Cardiac muscle cell (in vitro differentiated cells and primary cell): ENCODE results near the gene PDZD2. TPM values are rescaled to one million over a fixed set of nuclear protein-coding genes. Genes with fewer than 3 reads are reported as not detected.

ENCODE experiments used
- DNase-seq, 2 donors: peaks; one replicate each; pipeline versions ENCODE4 v3.0.0 to v3.0.0-alpha.2; 2010 to 2017; ENCODE audit warnings: low read depth in 1 of 2, low spot score in 1 of 2
- H3K27ac ChIP-seq: fragments of 200-600 bp; sonication (generic); 2 replicates; pipeline ENCODE4 v1.5.1; 2016
- H3K27me3 ChIP-seq: fragments of 200-600 bp; sonication (generic); 2 replicates; pipeline ENCODE4 v1.6.0; 2016; ENCODE audit warnings: control low read depth
- H3K36me3 ChIP-seq: fragments of 200-600 bp; sonication (generic); 2 replicates; pipeline ENCODE4 v1.5.1; 2016; ENCODE audit warnings: control low read depth
- H3K4me1 ChIP-seq: fragments of 200-600 bp; sonication (generic); 2 replicates; pipeline ENCODE4 v1.8.1; 2017; ENCODE audit warnings: low read depth, mild to moderate bottlenecking, mixed run types
- H3K4me3 ChIP-seq: fragments of 200-600 bp; sonication (generic); 2 replicates; pipeline ENCODE4 v1.5.1; 2016; ENCODE audit warnings: mild to moderate bottlenecking
- H3K9me3 ChIP-seq: fragments of 200-600 bp; sonication (generic); 2 replicates; pipeline ENCODE4 v1.5.1; 2017; ENCODE audit warnings: low read depth, mild to moderate bottlenecking, control low read depth
- CTCF ChIP-seq: IDR thresholded peaks from 2 replicates; pipeline ENCODE4 v1.5.1; 2012; ENCODE audit warnings: low read depth, mild to moderate bottlenecking, low read length
- polyA plus RNA-seq: library from polyadenylated mRNA; unstranded; fragments of >200 nt; fragmentation: Nextera tagmentation; extraction: Ambion mirVana; gene quantifications from 2 replicates; pipeline ENCODE4 v1.2.1, GENCODE V29; 2016
- total RNA-seq: library from RNA; depleted of rRNA; stranded (reverse); fragments of >200 nt; gene quantifications from 2 replicates; pipeline ENCODE4 v1.2.3, GENCODE V29; 2016

The PDZD2 gene
- total and polyA plus RNA-seq, 2 experiments from 2014 or later, result 3.0 to 3.5 TPM

GRCh38 chr5:31850981-31851689, 212.2 kb downstream of the PDZD2 start:
- no peak for TF ChIP-seq CTCF
- Histone ChIP-seq H3K27ac (no peak overlapping the region), H3K27me3 (peaks cover 6% of the 10 kb centered on the region), H3K9me3 (no peaks in the 10 kb centered on the region), H3K36me3 (no peaks in the 10 kb centered on the region), H3K4me3 (no peak overlapping the region), H3K4me1 (peaks cover 7% of the 10 kb centered on the region)
- DNase-seq, result no peak

- H3K4me1 ChIP-seq, result peaks cover 7% of the 10 kb centered on the region
- no peak for DNase-seq
- no peak overlapping the region for H3K27ac ChIP-seq
- no peaks in the 10 kb centered on the region for H3K9me3 ChIP-seq
- no peak for TF ChIP-seq CTCF
- peaks cover 6% of the 10 kb centered on the region for H3K27me3 ChIP-seq
- H3K36me3 ChIP-seq, result no peaks in the 10 kb centered on the region
- no peak overlapping the region for H3K4me3 ChIP-seq
Observed at GRCh38 chr5:31853398-31854135, 214.6 kb downstream of the PDZD2 start.

- no peak overlapping the region for H3K27ac ChIP-seq
- H3K4me3 ChIP-seq, result peak overlapping the region; percentile 42
- TF ChIP-seq CTCF, result no peak
- H3K36me3 ChIP-seq, result no peaks in the 10 kb centered on the region
- DNase-seq, result peak; percentile 59
- H3K27me3 ChIP-seq, result peaks cover 6% of the 10 kb centered on the region
- no peaks in the 10 kb centered on the region for H3K9me3 ChIP-seq
- peaks cover 7% of the 10 kb centered on the region for H3K4me1 ChIP-seq
Observed at GRCh38 chr5:31854181-31855133, 215.5 kb downstream of the PDZD2 start.

GRCh38 chr5:31855134-31856040, 216.5 kb downstream of the PDZD2 start:
- TF ChIP-seq CTCF, result peak; percentile 39
- Histone ChIP-seq H3K36me3 (no peaks in the 10 kb centered on the region), H3K9me3 (no peaks in the 10 kb centered on the region), H3K27ac (no peak overlapping the region), H3K4me3 (peak overlapping the region; percentile 42), H3K4me1 (peaks cover 7% of the 10 kb centered on the region), H3K27me3 (peaks cover 6% of the 10 kb centered on the region)
- DNase-seq, result peak; percentile 12 to 23

- H3K4me3 ChIP-seq, result no peak overlapping the region
- peaks cover 6% of the 10 kb centered on the region for H3K27me3 ChIP-seq
- no peaks in the 10 kb centered on the region for H3K9me3 ChIP-seq
- no peak for DNase-seq
- no peak overlapping the region for H3K27ac ChIP-seq
- H3K4me1 ChIP-seq, result peaks cover 7% of the 10 kb centered on the region
- H3K36me3 ChIP-seq, result no peaks in the 10 kb centered on the region
- TF ChIP-seq CTCF, result no peak
Observed at GRCh38 chr5:31859096-31859495, 220.2 kb downstream of the PDZD2 start.
